ENCODE data around the gene TTLL8. TPM values are rescaled to one million over a fixed set of nuclear protein-coding genes. Genes with fewer than 3 reads are reported as not detected.
A peak's percentile ranks its signal among the peaks of the same experiment; 100 is the strongest.

The TTLL8 gene
- polyA plus RNA-seq, 2 of the 4 experiments (the other 2 are of a cell fraction), result not detected

GRCh38 chr22:50012211-50013181 lies 45.6 kb downstream of the TTLL8 start, which contains the start of gene IL17REL:
TSS of gene IL17REL (minus strand) at chr22:50012765. CDS start at chr22:50012646, 119 bp downstream.
- no peak for TF ChIP-seq RARB (CRISPR knock-in tag; IDR thresholded peaks at IDR 0.05)
- no peak for TF ChIP-seq JUN (IDR thresholded peaks at IDR 0.05)
- no peak for TF ChIP-seq FOXS1 (CRISPR knock-in tag; IDR thresholded peaks at IDR 0.05)
- TF ChIP-seq RNF2 (IDR thresholded peaks at IDR 0.05; ENCODE audit: borderline replicate concordance, low read depth), result no peak
- no peak for DNase-seq (ENCODE audit: low read depth in 1 of 2, low spot score in 1 of 2)
- H3K9me3 ChIP-seq, result no peaks in the 10 kb centered on the region
- WGBS (ENCODE audit: missing lambda C conversion rate), result 73% methylated on average over 14 of the region's 29 CpGs
- POLR2A ChIA-PET, result no interaction called here
- CTCF ChIA-PET, result interaction anchor here (0.7 to 2.3 kb wide), 4 partner anchors 15 to 252 kb away, joined by 3 to 14 read pairs (median 4); no protein-coding TSS in a partner anchor
- H3K27ac ChIP-seq, result no peak within 1 kb of the TSS
- no peak for FAIRE-seq
- no peak within 1 kb of the TSS for H3K4me3 ChIP-seq
- ATAC-seq, result peak in 1 of 2 experiments; percentile 43; a peak in 3 of 6 replicates
- no peak within 1 kb of the TSS for H3K4me2 ChIP-seq
- H3K4me1 ChIP-seq, result 0 out of 3 replicates have a peak, but pooled peaks cover 4% of the 10 kb centered on the region

- TF ChIP-seq RARB (CRISPR knock-in tag; IDR thresholded peaks at IDR 0.05) (no peak), KDM1A (IDR thresholded peaks at IDR 0.05; ENCODE audit: low read depth) (no peak), RAD21 (conservative IDR thresholded peaks at IDR 0.05 in 1 of 2, IDR thresholded peaks at IDR 0.05 in 1 of 2) (no peak), PHF8 (IDR thresholded peaks at IDR 0.05; ENCODE audit: borderline replicate concordance, low read depth) (no peak), HOXA7 (CRISPR knock-in tag; IDR thresholded peaks at IDR 0.05) (no peak), POLR2A (IDR thresholded peaks at IDR 0.05; ENCODE audit: low read length) (no peak), POLR2AphosphoS2 (conservative IDR thresholded peaks at IDR 0.05; ENCODE audit: low read length) (no peak), REST (IDR thresholded peaks at IDR 0.05) (no peak)
These were observed 46.5 kb downstream of the TTLL8 start for GRCh38 chr22:50011447-50012210.

GRCh38 chr22:50010676-50011446 lies 47.2 kb downstream of the TTLL8 start:
- WGBS (ENCODE audit: missing lambda C conversion rate), result 53% methylated on average over 9 of the region's 61 CpGs
- FAIRE-seq (no peak), ATAC-seq (no peak), DNase-seq (ENCODE audit: low read depth in 1 of 2, low spot score in 1 of 2) (no peak)
- CTCF ChIA-PET, result no interaction called here
- no peaks in the 10 kb centered on the region for H3K9me3 ChIP-seq
- no peak for TF ChIP-seq HEYL (CRISPR knock-in tag; IDR thresholded peaks at IDR 0.05)
- no peak for TF ChIP-seq JUNB (IDR thresholded peaks at IDR 0.05)
- TF ChIP-seq MAFK (IDR thresholded peaks at IDR 0.05; ENCODE audit: partially characterized antibody), result no peak
- TF ChIP-seq HOXB13 (CRISPR knock-in tag; IDR thresholded peaks at IDR 0.05; ENCODE audit: low read depth), result no peak
- no peak for TF ChIP-seq MYC (IDR thresholded peaks at IDR 0.05; ENCODE audit: borderline replicate concordance, low read length)
- TF ChIP-seq ZC3H11A (IDR thresholded peaks at IDR 0.05), result no peak
- no peak for TF ChIP-seq CEBPB (IDR thresholded peaks at IDR 0.05)
- no peak for TF ChIP-seq SREBF2 (IDR thresholded peaks at IDR 0.05)
- no peak for TF ChIP-seq HES2 (IDR thresholded peaks at IDR 0.05)
- H3K27ac ChIP-seq, result no peak overlapping the region
- no peak overlapping the region for H3K4me3 ChIP-seq
- 0 out of 3 replicates have a peak, but pooled peaks cover 4% of the 10 kb centered on the region for H3K4me1 ChIP-seq
- POLR2A ChIA-PET, result no interaction called here
- no peak overlapping the region for H3K4me2 ChIP-seq

More at GRCh38 chr22:50011447-50012210, 46.5 kb downstream of the TTLL8 start:
- H3K27ac ChIP-seq, result no peak overlapping the region
- WGBS (ENCODE audit: missing lambda C conversion rate), result 56% methylated on average over 9 of the region's 18 CpGs
- no peaks in the 10 kb centered on the region for H3K9me3 ChIP-seq
- POLR2A ChIA-PET, result no interaction called here
- FAIRE-seq (no peak), DNase-seq (ENCODE audit: low read depth in 1 of 2, low spot score in 1 of 2) (no peak), ATAC-seq (no peak; a peak in 1 of 6 replicates)
- H3K4me1 ChIP-seq, result 0 out of 3 replicates have a peak, but pooled peaks cover 4% of the 10 kb centered on the region
- H3K4me2 ChIP-seq, result no peak overlapping the region
- CTCF ChIA-PET, result no interaction called here
- H3K4me3 ChIP-seq, result no peak overlapping the region

Measured in A549 (cell line).